ENCODE data around the gene CORIN.
"Not testable (repeated sequence)": the region's sequence is repeated elsewhere in the genome, so short reads cannot be mapped to it uniquely, and the experiment has no call there.

Gene CORIN

DNA sequence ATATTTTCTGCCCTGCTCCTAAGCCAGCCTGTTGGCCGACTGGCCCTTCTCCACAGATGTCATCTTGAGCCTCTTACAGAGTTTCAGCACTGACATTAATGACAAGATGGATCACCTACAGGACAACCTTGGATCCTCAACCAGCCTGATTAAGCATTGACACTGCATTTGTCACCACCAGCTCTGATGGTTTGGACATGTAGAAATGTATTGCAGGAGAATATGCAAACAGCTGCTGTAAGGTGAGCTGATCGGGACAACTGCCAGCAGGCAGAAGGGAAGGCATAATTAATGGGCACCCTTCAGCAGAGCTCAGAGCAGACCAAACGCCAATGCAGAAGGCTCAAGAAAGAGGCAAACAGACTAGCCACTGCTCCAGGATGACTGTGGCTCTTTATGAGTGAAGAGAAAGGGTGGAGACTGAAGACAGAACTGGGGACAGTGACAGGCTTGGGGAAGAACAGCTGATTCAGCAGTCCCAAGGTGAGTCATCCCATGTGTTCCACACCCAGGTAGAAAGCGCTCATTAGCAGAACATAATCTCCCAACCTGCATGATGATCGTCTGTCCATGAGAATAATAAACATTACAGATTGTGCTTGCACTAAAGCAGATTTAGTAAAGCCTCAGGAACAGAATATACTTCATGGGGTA lies 6.7 kb downstream of the CORIN start:
- DNase-seq = no peak

DNA sequence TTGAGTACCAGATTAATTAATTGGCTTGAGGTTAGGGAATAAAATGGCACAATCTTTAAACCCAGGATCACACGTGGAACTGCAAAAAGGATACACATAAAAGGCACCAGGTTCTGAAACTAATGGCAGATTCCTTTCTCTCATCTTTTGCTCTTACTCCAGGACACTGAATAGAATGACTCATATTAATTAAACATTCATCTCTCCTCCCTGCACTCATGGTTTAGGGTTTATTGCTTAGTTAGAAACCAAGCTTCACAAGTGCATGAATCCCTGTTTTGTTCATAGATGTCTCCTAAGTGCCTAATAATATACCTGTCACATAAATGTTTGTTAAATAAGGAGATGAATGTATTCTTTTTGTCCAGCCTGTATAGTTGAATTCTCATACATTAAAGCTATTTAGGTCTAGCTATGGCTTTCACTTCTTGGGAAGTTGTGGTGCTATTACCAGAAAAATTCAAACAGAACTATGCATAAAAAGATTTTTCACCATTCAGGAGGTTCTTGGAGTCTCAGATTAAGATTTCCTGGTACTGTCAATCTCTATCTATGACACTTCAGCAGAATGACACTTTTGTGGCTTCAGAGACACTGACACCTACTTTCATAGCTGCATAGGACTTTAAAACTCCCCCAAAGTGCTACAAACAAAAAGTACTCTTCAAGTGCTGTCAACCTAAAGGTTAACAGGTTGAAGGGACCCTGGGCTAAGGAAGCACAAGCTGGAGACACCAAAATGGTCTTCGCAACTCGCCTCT lies 7.4 kb downstream of the CORIN start:
- DNase-seq = no peak

DNA sequence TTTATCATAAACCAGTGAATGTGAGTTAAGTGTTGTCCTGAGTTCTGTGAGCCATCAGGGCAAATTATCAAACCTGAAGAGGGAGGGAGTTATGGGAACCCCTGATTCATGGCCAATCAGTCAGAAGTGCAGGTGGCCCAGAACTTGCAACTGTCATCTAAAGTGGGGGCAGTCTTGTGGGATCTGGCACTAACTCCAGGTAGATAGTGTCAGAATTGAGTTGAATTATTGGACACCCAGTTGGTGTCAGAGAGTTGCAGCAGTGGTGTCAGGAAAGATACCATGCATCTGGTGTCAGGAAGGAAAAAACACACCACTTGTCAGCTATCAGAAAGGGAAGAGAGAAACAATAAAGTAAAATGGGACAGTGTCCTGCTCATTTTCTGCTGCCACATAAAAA lies 8.4 kb downstream of the CORIN start:
- no peak for DNase-seq

DNA sequence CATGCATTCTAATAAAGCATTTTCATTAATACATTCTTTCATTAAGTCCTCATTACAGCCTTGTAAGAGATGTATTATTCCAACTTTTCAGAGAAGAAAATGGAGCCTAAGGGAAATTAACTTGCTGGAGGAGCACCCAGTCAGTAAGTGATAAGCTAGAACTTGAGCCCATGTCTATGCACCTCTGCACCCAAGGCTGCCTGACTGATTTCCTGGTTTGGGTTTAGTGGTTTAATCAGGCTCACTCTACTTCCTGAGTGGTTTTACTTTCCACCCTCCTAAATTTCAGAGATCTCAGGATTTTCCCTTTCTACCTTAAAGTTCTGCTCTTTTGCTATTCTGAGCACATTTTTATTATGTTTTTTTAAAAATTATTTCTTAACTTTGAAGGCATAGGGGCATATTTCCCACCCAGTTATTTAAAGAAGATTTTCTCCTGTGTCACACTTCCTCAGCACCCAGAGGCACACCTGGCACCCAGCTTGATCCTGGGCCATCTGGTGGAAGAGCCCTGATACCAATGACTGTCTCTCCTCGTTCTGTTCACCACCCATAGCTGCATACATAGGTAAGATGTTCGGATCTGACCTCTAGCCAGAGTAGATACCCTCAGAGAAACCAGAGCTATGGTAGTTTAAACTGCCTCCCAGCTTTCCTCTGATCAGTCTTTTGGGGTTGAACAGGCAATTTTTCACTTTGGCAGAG lies 10.4 kb downstream of the CORIN start:
- no peak for DNase-seq

DNA sequence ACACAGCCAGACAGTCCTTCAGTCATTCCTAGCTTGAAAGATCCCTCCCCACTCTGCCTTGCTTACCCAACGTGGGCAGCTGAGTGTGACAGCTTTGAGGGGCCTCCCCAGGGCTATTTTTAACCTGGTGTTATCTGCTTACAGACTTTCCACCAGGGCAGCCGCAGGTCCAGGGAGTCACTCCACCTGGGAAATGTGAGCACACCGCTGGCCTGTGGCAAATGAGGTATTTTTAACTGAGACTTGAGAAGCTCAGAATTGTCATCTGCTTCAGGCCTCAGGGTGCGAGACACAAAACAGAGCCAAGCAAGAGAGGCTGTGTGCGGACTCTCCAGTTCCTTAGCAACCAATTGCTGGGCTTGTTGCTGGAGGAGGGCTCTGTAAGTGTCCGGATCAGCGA lies 13.0 kb downstream of the CORIN start:
- no peak for DNase-seq

DNA sequence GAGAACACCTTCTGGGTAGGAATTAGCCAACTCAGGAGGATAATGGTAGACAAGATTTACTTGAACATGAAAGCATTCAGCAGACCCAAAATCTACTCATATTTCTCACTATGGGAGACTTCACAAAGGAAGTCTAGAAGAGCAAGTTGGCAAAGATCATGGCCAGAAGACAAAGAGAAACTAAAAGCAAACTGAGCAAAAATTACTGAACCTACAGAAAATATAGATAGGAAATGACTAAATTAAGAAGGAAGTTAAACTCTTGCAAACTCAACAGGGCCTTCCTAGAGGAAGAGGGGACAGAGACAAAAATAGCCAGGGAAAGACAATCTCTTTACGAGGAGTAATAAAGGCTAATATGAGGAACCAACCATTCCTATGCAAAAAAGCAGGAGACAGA lies 18.7 kb downstream of the CORIN start:
- no peak for DNase-seq

DNA sequence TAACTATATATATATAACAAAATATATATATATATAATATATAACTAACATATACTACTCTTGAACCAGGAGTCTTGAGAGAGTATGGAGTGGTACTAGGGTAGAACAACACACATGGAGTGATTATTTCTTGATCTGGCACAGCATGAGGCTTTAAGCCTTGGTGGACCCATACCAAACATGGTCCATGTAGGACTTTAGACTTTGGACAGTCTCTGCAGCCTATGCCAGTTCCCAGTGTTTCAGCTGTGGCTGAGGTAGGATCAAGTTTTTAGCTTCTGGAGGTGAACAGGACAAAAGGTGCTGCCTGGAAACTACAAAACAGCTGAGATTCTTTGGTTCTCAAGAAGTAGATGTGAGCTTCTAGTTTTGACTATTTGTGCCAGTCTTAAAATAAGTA lies 20.6 kb downstream of the CORIN start:
- no peak for DNase-seq

DNA sequence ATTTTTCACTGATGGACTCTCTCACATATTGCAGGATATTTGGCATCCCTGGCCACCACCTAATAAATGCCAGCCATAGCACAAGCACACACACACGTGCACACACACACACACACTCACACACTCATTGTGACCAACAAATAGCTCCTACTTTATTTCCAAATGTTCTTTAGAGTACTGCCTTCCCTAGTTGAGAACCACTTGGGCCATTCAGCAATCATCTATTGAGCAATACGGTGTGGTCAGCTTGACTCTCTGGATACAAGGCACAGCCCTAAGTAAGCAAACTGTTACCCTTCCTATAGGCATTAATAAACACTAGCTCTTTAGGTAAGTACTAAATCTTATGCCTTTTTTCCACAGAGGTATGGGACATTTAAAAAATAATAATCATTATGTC lies 21.1 kb downstream of the CORIN start:
- no peak for DNase-seq

DNA sequence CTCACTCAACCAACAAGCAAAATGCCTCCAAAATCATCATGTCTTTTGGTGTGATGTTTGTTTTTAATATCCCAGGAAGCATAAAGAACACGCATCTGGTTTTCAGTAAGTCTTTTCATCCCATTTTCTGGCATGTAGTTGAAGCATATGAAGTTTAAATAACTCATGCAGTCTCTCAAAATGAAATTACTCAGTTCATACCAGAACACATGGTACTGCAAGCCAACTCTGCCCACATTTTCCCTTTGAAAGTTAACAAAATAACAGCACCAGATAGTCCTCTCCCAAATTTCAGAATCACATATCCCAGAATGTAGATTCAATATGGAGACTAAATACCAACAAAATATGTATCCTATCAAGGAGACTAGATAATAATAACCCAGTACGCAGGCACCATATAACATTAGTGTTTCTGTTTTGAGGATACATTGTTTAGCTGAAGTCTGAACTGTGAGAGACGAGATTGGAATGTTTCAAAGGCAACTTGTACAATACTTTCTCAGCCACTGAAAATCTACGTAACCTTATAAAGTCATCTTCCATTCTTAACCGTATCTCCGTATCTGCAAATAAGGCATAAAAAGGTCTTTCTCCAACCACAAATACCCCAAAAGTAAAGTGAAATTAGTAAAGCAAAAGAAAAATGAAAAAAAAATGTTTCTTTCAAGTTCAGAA lies 23.1 kb downstream of the CORIN start:
- DNase-seq = no peak

DNA sequence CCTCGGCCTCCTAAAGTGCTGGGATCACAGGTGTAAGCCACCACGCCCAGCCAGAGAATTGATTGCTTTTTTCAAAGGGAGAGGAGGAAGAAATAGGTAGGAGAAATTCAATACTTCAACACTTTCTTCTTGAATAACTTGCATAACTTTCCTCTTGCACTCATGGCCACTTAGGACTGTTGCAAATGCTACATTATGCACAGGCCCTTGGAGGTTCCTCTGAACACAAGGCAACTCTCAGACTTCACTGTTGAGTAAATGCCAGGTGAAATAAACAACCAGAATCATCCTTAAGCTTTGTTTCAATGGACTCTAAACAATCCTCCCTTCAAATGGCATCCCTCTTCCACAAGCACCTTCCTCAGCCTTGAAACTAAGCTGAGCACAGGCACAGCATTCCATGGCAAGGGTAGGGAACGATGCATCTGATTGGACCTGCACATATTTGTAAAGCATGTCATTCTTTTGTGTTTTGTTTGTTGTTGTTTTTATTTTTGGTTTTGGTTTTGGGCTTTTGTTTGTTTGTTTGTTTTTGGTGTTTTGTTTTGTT lies 28.1 kb downstream of the CORIN start:
- DNase-seq = no peak

DNA sequence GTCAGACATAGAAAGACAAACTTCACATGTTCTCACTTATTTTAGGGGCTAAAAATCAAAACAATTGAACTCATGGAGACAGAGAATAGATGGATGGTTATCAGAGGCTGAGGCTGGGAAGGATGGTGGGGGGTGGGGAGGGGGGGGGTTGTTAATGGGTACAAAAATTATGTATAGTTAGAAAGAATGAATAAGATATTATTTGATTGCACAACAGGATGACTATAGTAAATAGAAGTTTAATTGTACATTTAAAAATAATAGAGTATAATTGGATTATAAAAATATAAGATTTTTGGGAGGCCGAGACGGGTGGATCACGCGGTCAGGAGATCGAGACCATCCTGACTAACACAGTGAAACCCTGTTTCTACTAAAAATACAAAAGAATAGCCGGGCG lies 33.3 kb downstream of the CORIN start:
- no peak for DNase-seq

DNA sequence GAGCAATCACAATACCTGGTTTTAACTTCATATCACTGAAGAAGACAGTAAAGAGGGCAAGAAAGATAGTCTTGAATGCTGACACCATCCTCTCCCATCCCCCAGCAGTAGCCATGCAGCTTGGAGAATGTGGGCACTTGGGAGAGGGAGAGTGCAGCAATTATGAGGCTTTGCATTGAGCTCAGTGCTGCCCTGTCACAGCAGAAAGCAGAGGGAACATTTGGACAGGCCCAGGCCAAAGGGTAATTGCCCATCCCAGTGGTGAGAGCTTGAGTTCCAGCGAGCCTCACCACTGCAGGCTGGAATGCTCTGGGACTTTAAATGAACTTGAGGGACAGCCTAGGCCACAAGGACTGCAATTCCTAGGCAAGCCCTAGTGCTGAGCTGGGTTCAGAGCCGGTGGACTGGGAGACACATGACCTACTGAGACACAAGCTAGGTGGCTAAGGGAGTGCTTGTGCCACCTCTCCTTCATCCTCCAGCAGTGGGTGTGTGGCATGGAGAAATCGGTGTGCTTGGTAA lies 36.3 kb downstream of the CORIN start:
- no peak for DNase-seq

DNA sequence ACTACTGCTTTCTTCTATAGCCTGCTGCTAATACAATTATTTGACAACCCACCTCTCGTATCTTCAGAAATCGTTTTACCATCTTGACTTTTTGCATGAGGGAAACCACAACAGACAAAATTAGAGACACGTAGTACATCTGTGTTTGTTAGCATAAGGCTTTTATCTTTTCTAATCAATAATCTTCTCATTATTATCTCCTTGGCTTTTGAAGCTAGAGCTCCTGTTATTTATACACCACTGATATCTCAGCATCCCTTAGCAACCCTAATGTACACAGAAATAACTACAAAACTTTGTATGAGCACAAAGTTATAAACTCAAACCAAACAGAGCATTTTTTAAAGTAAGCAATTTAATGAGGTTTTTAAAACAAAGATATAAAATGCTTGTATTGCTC lies 39.7 kb downstream of the CORIN start:
- no peak for DNase-seq

DNA sequence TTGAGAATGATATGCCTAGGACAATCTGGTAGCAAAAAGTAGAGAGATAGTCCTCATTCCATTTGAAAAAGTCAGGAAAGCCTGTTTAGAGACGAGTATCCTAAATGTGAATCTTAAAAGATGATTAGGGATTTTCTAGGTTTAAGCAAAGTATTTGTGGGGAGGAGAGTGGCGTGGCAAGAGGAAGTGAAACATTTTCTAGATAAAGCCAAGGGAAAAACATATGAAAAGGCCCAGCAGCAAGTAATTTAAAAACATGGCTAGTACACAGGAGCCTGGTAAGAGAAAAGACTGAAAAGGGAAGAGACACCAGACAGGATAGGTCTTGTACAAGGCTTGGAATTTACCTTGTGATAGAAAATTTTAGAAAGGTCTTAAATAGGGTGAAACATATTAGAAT lies 45.9 kb downstream of the CORIN start:
- no peak for DNase-seq

DNA sequence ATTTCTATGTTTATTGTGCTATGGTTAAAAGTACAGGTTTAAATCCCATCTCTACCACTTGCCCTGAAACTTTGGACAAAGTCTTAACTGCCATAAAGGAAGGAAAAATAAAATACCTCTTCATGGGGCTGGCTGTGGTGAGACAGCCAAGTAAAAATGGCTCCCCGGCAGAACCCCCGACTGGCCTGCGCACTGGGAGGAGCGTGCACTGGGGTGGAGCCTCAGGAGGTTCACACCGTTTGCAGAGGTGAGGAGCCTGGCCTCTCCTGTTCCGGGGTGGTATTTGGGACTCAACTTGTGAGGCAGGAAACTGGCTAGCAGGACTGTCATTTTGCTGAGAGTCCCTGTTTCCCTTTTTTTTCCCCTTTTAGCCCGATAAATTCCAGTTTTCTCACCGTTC lies 47.8 kb downstream of the CORIN start:
- DNase-seq = no peak

DNA sequence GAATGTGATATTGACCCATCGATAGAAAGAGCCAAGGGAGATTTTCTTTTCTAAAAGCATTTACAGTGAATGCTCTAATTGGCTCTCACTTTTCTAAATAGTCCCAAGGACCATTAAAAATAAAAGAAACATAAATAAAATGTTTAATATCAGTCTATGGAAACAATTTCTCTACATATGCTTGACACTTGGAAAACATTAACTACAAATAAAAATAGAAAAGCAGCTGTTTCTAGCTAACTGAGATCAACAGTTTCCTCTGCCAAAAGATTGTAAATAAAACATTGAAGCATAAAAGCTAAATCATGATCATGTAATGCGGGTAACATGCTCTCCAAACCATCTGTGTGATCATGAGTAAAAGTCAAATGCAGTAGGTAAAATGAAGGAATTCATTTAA lies 49.7 kb downstream of the CORIN start:
- DNase-seq = no peak

DNA sequence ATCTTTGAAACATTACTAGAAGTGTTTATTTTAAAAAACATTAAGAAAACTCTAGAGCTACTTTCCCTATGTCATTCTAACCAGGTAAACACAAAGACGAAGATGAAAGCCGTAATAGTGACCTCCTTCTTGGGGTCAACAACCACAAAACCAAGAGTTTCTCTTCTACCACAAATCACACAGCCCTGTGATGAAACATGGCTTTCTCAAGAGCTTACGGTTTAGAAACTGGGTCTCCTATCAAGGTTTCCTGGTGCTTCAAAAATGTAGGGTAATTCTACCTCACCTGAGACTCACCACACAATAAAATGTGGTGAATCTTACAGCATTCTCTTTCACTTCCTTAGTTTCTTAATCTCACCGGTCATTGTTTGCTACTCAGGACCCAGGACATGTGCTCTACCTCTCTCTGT lies 50.9 kb downstream of the CORIN start:
- DNase-seq = no peak

DNA sequence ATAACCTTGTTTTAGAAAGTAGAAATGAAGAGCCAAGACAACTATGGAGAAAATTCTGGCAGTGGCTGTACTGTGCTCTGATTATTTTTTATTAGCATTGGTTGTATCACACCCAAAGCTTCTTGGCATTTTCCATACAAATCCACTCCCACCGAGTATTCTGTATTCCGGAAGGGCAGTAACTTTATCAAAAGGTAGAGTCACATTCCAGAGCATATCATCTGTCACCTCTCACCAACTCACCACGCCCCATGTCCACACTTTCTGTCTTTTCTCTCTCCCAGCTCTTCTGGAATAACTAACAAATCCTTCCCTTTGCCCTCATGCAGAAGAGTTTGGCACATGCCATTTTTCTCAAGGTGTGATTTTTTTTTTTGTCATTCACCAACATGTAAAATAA lies 52.7 kb downstream of the CORIN start:
- DNase-seq = no peak

DNA sequence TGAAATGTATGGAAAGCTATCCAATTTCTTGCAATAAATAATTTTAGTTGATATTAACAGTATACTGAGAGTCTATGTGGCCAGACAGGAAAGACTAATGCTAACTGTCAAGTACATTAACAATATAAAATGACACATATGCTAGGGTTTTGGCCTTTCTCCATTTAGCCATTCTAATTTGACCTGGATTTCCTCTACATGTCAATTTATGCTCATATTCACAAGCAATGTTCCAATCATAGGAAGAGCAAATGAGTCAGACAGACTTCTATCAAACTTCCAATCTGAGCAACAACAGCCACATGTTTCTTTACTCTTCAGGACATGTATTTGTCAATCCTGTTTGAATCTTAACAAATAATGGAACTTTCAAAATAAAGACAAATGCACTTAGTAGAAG lies 53.6 kb downstream of the CORIN start:
- no peak for DNase-seq

DNA sequence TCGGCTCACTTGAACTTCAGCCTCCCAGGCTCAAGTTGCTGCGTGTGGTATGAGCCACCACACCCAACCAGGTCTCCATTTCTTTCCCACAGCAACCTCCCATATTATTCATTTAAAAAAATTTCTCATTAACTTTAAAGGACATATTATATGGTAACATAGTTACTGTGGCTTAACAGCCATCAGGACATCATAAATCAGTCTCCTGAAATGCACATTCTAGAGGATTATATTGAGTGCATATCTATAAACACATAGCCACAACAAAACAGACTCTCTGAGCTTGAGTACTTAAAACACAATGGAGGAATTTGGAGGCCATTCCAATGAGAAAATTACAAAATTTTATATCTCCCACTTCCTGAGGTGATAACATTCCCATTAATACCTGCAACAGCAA lies 61.5 kb downstream of the CORIN start:
- DNase-seq = no peak

DNA sequence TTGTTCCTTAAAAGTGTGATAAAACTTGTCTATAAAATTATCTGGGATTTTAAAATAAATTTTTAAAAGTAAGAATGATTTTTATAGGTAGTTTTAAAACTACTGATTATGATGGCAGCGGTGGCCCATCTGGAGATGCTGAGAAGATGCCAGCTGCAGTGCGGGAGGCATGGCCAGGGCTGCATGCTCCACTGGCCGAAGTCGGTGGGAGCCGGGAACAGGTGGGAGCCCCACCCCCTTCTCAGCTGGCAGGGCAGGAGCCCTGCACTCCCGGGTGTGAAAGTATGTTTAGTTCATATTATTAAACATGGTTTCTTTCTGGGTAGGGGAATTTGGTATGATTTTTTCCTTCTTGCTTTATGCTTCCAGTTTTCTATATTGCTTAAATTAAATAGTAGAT lies 63.8 kb downstream of the CORIN start:
- DNase-seq = no peak

DNA sequence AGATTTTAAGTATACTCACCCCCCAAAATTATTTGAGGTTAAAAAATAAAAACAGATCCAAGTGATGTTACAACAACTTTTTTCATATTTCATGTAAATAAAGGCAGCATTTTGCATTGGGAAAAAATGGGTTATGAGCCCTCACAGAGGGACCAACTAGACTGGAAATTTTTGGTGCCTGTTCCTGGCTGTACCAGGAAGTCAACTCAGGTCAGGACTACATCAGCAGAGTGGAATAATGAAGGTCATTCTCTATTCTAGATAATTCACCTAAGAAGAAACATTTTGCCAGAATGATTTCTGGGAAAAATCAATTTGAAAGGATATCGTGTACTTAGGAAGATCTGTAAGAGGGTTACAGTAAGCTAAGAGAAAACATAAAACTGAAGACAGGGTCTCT lies 66.8 kb downstream of the CORIN start:
- DNase-seq = no peak

DNA sequence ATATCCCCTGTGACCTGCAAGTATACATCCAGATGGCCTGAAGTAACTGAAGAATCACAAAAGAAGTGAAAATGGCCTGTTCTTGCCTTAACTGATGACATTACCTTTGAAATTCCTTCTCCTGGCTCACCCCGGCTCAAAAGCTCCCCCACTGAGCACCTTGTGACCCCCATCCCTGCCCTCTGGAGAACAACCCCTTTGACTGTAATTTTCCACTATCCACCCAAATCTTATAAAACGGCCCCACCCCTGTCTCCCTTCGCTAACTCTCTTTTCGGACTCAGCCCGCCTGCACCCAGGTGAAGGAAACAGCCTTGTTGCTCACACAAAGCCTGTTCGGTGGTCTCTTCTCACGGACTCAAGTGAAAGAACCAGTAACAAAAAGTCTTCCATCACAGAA lies 69.9 kb downstream of the CORIN start:
- DNase-seq = not testable (repeated sequence)
